MCF 10A (cell line): ENCODE results near the gene TFEC. TPM values are rescaled to one million over a fixed set of nuclear protein-coding genes. Genes with fewer than 3 reads are reported as not detected.
"Not testable (repeated sequence)": the region's sequence is repeated elsewhere in the genome, so short reads cannot be mapped to it uniquely, and the experiment has no call there.

ENCODE experiments used
- BruUV-seq: library from RNA; stranded (reverse); fragments of 400-500 nt; replicated peaks from 2 replicates; lab custom pipeline; 2021; lab: Mats Ljungman, UMichigan
- CTCF ChIA-PET: fragments of 300-600 bp; sonication (Branson Sonifier 250); formaldehyde crosslinking; extraction: SDS; loops from one replicate; lab custom pipeline; 2021; ENCODE audit warnings: antibody characterized with exemption, inconsistent platforms; lab: Yijun Ruan, JAX
- POLR2A ChIA-PET: fragments of 300-600, 350-650 bp; sonication (Branson Sonifier 250); formaldehyde crosslinking; extraction: SDS; loops from one replicate; lab custom pipeline; 2020; ENCODE audit warnings: antibody characterized with exemption, inconsistent platforms; lab: Yijun Ruan, JAX
- DNase-seq: peaks from one replicate; pipeline ENCODE4 v3.0.0-alpha.2; 2018; ENCODE audit not compliant: unreplicated experiment
- H3K27ac Mint-ChIP-seq: one replicate; pipeline ENCODE4 v1.8.0; 2022; ENCODE audit warnings: mild to moderate bottlenecking, low read depth, mixed read lengths; ENCODE audit not compliant: unreplicated experiment
- H3K27me3 Mint-ChIP-seq: one replicate; pipeline ENCODE4 v1.8.0; 2022; ENCODE audit warnings: mixed read lengths; ENCODE audit not compliant: insufficient read depth, unreplicated experiment
- H3K36me3 Mint-ChIP-seq: one replicate; pipeline ENCODE4 v1.8.0; 2022; ENCODE audit warnings: mild to moderate bottlenecking, moderate library complexity, mixed read lengths; ENCODE audit not compliant: insufficient read depth, unreplicated experiment
- H3K4me1 Mint-ChIP-seq: one replicate; pipeline ENCODE4 v1.8.0; 2022; ENCODE audit warnings: mixed read lengths; ENCODE audit not compliant: insufficient read depth, unreplicated experiment
- H3K4me3 Mint-ChIP-seq: one replicate; pipeline ENCODE4 v1.8.0; 2022; ENCODE audit warnings: mild to moderate bottlenecking, moderate library complexity, mixed read lengths; ENCODE audit not compliant: unreplicated experiment
- H3K9me3 Mint-ChIP-seq: one replicate; pipeline ENCODE4 v1.8.0; 2022; ENCODE audit warnings: mixed read lengths; ENCODE audit not compliant: unreplicated experiment
- intact Hi-C: fragments of 100-400 bp; cut with micrococcal nuclease; formaldehyde crosslinking; loops from 2 replicates; pipeline ENCODE4 v1.14.1; 2022
- total RNA-seq: library from RNA; stranded (reverse); gene quantifications from 2 replicates; pipeline ENCODE4 v1.2.3, GENCODE V29; 2022
- TF ChIP-seq, protein P1 (sequence below): fragments of 200-600 bp; IDR thresholded peaks from one replicate; pipeline ENCODE4 v1.8.0; 2022; ENCODE audit warnings: antibody characterized with exemption, mild to moderate bottlenecking; ENCODE audit not compliant: unreplicated experiment

TFEC gene
- total RNA-seq, 1 experiment from 2014 or later = not detected

DNA sequence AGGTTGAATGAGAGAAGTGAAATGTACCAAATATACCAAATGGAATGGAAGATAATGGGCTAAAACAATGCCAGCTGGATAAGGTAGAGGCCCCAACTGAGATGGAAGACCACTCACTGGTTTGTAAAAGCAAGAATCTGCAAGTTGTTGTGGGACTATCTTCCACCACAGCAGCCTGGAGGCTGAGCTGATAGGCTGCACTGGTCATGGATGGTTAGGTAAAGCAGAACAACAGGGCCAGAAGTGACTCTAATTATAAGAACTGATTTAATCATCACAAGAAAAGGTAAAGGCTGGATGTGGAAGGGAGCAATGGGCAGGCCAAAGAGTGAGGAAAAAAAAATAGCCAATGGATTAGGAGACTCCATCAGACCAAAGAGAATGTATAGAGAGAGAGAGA is 11.8 kb downstream of the TFEC start:
- Mint-ChIP-seq H3K4me1 (no peaks in the 10 kb centered on the region), H3K9me3 (no peaks in the 10 kb centered on the region), H3K27me3 (peaks cover 25% of the 10 kb centered on the region), H3K27ac (no peak overlapping the region), H3K36me3 (no peaks in the 10 kb centered on the region), H3K4me3 (no peak overlapping the region)
- TF ChIP-seq, protein P1, sequence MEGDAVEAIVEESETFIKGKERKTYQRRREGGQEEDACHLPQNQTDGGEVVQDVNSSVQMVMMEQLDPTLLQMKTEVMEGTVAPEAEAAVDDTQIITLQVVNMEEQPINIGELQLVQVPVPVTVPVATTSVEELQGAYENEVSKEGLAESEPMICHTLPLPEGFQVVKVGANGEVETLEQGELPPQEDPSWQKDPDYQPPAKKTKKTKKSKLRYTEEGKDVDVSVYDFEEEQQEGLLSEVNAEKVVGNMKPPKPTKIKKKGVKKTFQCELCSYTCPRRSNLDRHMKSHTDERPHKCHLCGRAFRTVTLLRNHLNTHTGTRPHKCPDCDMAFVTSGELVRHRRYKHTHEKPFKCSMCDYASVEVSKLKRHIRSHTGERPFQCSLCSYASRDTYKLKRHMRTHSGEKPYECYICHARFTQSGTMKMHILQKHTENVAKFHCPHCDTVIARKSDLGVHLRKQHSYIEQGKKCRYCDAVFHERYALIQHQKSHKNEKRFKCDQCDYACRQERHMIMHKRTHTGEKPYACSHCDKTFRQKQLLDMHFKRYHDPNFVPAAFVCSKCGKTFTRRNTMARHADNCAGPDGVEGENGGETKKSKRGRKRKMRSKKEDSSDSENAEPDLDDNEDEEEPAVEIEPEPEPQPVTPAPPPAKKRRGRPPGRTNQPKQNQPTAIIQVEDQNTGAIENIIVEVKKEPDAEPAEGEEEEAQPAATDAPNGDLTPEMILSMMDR = no peak
- ChIA-PET CTCF (interaction anchor here (0.7 kb wide), 1 partner anchor 1303 kb away, joined by 3 read pairs; no protein-coding TSS in a partner anchor), POLR2A (no interaction called here)
- intact Hi-C loops = no loop called here
- no peak for DNase-seq
- BruUV-seq = no TSS peak

DNA sequence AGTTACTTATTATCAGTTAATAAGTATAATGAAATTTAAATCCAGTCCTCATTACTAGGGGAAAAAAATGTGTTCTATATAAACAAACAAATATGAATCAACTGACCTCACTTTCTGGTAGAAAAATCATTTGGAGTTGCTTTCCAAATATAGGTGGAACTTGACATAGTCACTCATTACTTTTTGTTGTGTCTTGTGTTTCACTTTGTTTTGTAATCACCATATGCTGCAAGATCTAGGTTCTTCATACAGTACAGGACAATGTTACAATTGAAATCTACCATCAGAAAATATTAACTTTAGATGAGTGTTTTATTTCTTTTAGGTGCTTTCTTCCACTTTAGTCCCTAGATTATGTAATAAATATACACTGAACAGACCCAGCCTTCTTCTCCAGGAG is 16.9 kb downstream of the TFEC start:
- BruUV-seq = no TSS peak
- POLR2A ChIA-PET = interaction anchor here (0.7 kb wide), 1 partner anchor 13 kb away, joined by 3 read pairs; no protein-coding TSS in a partner anchor

DNA sequence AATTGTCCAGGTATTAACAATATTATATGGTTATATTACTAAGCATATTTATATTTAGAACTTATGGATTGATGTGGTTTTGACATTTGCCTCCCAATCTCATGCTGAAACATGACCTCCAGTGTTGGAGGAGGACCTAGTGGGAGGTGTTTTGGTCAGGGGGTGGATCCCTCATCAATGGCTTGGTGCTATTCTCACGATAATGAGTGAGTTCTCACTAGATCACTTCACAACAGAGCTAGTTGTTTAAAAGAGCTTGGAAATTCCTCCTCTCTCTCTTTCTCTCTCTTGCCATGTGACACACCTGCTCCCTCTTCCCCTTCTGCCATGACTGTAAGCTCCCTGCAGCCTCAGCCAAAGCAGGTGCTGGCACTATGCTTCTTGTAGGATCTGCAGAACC is 19.0 kb downstream of the TFEC start:
- ChIA-PET POLR2A (no interaction called here), CTCF (interaction anchor here (0.7 kb wide), 1 partner anchor 1730 kb away, joined by 4 read pairs; no protein-coding TSS in a partner anchor)

More for the DNA sequence above, 16.9 kb downstream of the TFEC start:
- no peak for DNase-seq
- Mint-ChIP-seq H3K27ac (no peak overlapping the region), H3K36me3 (no peaks in the 10 kb centered on the region), H3K9me3 (no peaks in the 10 kb centered on the region), H3K4me1 (no peaks in the 10 kb centered on the region), H3K4me3 (no peak overlapping the region), H3K27me3 (peaks cover 33% of the 10 kb centered on the region)
- TF ChIP-seq, protein P1 = no peak
- CTCF ChIA-PET = no interaction called here
- intact Hi-C loops = no loop called here

DNA sequence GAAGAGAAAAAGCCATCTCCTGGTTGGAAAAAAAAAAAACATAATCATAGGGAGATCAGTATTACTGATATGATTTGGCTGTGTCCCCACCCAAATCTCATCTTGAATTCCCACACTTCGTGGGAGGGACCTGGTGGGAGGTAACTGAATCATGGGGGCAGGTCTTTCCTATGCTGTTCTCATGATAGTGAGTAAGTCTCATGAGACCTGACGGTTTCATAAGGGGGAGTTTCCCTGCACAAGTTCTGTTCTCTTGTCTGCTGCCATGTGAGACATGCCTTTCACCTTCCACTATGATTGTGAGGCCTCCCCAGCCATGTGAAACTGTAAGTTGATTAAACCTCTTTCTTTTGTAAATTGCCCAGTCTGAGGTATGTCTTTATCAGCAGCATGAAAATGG is 25.8 kb downstream of the TFEC start:
- H3K36me3 Mint-ChIP-seq, POLR2A ChIA-PET, BruUV-seq, H3K4me1 Mint-ChIP-seq, CTCF ChIA-PET, H3K27ac Mint-ChIP-seq, H3K9me3 Mint-ChIP-seq, intact Hi-C loops, H3K4me3 Mint-ChIP-seq, DNase-seq: not testable (repeated sequence)
- H3K27me3 Mint-ChIP-seq = peaks cover 68% of the 10 kb centered on the region

More for the DNA sequence above, 19.0 kb downstream of the TFEC start:
- Mint-ChIP-seq H3K27ac (no peak overlapping the region), H3K27me3 (peaks cover 41% of the 10 kb centered on the region), H3K4me1 (no peaks in the 10 kb centered on the region), H3K36me3 (no peaks in the 10 kb centered on the region), H3K4me3 (no peak overlapping the region), H3K9me3 (no peaks in the 10 kb centered on the region)
- intact Hi-C loops = no loop called here
- no peak for DNase-seq
- BruUV-seq = no TSS peak
- TF ChIP-seq, protein P1 = no peak
